ENCODE data around the gene TMEM38B.
"Not testable (repeated sequence)": the region's sequence is repeated elsewhere in the genome, so short reads cannot be mapped to it uniquely, and the experiment has no call there.

TMEM38B gene

GRCh38 chr9:105728230-105728629 is 33.9 kb downstream of the TMEM38B start:
- not testable (repeated sequence) for DNase-seq

- DNase-seq, result not testable (repeated sequence)
Observed at GRCh38 chr9:105731420-105731819, 37.1 kb downstream of the TMEM38B start.

- no peak for DNase-seq
Observed at GRCh38 chr9:105735366-105735765, 41.0 kb downstream of the TMEM38B start.

GRCh38 chr9:105737205-105737604 is 42.9 kb downstream of the TMEM38B start:
- DNase-seq, result no peak

- no peak for DNase-seq
Observed at GRCh38 chr9:105742088-105742487, 47.7 kb downstream of the TMEM38B start.

GRCh38 chr9:105747325-105747724 is 53.0 kb downstream of the TMEM38B start:
- DNase-seq, result not testable (repeated sequence)

- DNase-seq, result no peak
Observed at GRCh38 chr9:105751761-105752160, 57.4 kb downstream of the TMEM38B start.

- DNase-seq, result no peak
Observed at GRCh38 chr9:105757496-105758251, 63.3 kb downstream of the TMEM38B start.

GRCh38 chr9:105760053-105760452 is 65.7 kb downstream of the TMEM38B start:
- DNase-seq, result peak; percentile 3

- DNase-seq, result not testable (repeated sequence)
Observed at GRCh38 chr9:105782561-105783494, 88.5 kb downstream of the TMEM38B start.

GRCh38 chr9:105783495-105783872 is 89.1 kb downstream of the TMEM38B start:
- not testable (repeated sequence) for DNase-seq

- not testable (repeated sequence) for DNase-seq
Observed at GRCh38 chr9:105786796-105787195, 92.5 kb downstream of the TMEM38B start.

- DNase-seq, result no peak
Observed at GRCh38 chr9:105816202-105816744, 121.9 kb downstream of the TMEM38B start.

- DNase-seq, result no peak
Observed at GRCh38 chr9:105816981-105817380, 122.6 kb downstream of the TMEM38B start.

- no peak for DNase-seq
Observed at GRCh38 chr9:105818903-105819302, 124.6 kb downstream of the TMEM38B start.

GRCh38 chr9:105822814-105823213 is 128.5 kb downstream of the TMEM38B start:
- DNase-seq, result no peak
